GM13976 (cell line): ENCODE measurements around the gene SEC22A.

Experiments used
- DNase-seq: peaks from one replicate; pipeline ENCODE4 v3.0.0; 2012; ENCODE audit warnings: low spot score
- in situ Hi-C: fragments of 300-500 bp; cut with MboI; formaldehyde crosslinking; loops from one replicate; pipeline ENCODE4 v1.12.0; 2022; ENCODE audit warnings: low sequenced_read_pairs, mixed read lengths, inconsistent platforms; ENCODE audit not compliant: unreplicated experiment
- TF ChIP-seq, protein P1 (sequence below): IDR thresholded peaks from 2 replicates; pipeline ENCODE4 v1.5.1; 2012; ENCODE audit warnings: borderline replicate concordance, mild to moderate bottlenecking; ENCODE audit not compliant: insufficient read depth; ENCODE audit errors: extremely low read depth, missing control alignments, control extremely low read depth

Gene SEC22A

DNA sequence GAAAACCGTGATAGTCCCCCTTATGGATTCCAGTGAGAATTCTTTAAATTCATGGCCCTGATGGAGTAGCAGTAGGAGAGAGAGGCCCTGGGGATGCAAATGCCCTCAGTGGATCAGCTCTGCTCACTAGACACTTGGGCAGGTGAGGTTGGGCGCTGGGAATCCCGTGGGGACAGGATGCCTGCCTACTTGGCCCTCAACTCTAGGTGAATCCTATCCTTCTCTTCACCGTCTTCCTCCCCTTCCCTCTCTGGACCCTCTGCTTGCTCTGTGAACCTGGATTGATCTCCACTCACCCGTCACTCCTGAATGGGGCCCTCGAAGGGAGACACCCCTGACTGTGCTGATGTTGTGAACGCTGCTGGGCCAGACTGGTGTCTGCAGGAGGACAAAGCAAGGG is 77.4 kb downstream of the SEC22A start:
- TF ChIP-seq, protein P1, sequence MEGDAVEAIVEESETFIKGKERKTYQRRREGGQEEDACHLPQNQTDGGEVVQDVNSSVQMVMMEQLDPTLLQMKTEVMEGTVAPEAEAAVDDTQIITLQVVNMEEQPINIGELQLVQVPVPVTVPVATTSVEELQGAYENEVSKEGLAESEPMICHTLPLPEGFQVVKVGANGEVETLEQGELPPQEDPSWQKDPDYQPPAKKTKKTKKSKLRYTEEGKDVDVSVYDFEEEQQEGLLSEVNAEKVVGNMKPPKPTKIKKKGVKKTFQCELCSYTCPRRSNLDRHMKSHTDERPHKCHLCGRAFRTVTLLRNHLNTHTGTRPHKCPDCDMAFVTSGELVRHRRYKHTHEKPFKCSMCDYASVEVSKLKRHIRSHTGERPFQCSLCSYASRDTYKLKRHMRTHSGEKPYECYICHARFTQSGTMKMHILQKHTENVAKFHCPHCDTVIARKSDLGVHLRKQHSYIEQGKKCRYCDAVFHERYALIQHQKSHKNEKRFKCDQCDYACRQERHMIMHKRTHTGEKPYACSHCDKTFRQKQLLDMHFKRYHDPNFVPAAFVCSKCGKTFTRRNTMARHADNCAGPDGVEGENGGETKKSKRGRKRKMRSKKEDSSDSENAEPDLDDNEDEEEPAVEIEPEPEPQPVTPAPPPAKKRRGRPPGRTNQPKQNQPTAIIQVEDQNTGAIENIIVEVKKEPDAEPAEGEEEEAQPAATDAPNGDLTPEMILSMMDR, result no peak
- no peak for DNase-seq
- in situ Hi-C loops, result no loop called here

GRCh38 chr3:123281406-123281805 is 79.7 kb downstream of the SEC22A start:
- TF ChIP-seq, protein P1, result no peak
- DNase-seq, result no peak
- in situ Hi-C loops, result no loop called here

DNA sequence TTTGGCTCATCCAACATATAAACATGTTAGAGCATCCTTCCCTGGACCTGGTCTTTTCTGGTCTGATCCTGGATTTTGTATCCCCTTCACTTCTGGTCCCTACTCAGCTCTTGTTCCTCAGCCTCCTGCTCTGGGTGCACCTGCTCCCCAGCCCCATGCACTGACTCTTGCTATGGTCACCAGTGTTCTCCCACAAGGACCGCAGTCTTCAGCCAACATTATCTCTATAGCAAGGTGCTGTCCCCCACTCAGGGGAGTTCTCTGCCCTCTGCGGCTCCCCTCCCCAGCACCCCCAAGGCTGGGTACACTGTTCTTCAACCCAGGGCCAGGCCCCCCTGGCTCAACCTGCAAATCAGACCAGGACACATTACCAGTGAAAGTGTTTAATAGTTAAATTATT is 80.2 kb downstream of the SEC22A start:
- DNase-seq, result no peak
- TF ChIP-seq, protein P1, result no peak
- in situ Hi-C loops, result no loop called here

DNA sequence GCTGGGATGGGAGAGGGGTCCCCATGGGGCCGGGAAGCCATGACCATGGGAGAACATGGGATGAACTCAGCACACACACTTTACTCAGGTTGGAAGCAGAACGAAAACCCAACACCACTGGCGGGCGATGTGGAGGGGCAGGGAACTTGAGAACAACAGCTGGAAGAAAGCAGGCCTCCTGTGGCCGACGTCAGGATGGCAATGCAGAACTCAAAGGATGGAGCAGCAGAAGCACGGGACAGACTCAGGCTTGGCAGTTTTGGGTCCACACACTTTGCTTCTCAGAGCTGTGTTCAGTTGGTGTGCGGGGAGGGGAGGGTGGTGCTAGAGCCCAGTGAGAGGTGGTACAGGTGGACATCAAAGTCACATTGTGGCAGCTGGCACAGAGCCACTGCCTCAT is 80.7 kb downstream of the SEC22A start:
- in situ Hi-C loops, result no loop called here
- no peak for DNase-seq
- TF ChIP-seq, protein P1, result no peak

GRCh38 chr3:123283074-123283473 is 81.3 kb downstream of the SEC22A start:
- TF ChIP-seq, protein P1, result no peak
- in situ Hi-C loops, result no loop called here
- DNase-seq, result no peak

- DNase-seq, result no peak
- in situ Hi-C loops, result no loop called here
- TF ChIP-seq, protein P1, result no peak
Observed at GRCh38 chr3:123283657-123284398, 82.1 kb downstream of the SEC22A start.
